ENCODE data around the gene PTPA.
"Not testable (repeated sequence)": the region's sequence is repeated elsewhere in the genome, so short reads cannot be mapped to it uniquely, and the experiment has no call there.

PTPA gene

GRCh38 chr9:129109952-129110739, 1.1 kb upstream of the PTPA start:
- DNase-seq: peak; percentile 35

- DNase-seq: peak; percentile 46
Measured at GRCh38 chr9:129111528-129112151, 425 bp downstream of the PTPA start.

GRCh38 chr9:129112526-129112925, 1.3 kb downstream of the PTPA start:
- DNase-seq: not testable (repeated sequence)

- DNase-seq: no peak
Measured at GRCh38 chr9:129113645-129114304, 2.6 kb downstream of the PTPA start.

GRCh38 chr9:129118799-129119198, 7.6 kb downstream of the PTPA start:
- no peak for DNase-seq

- peak; percentile 50 for DNase-seq
Measured at GRCh38 chr9:129121483-129121882, 10.3 kb downstream of the PTPA start.

- no peak for DNase-seq
Measured at GRCh38 chr9:129122133-129122532, 10.9 kb downstream of the PTPA start.

- DNase-seq: not testable (repeated sequence)
Measured at GRCh38 chr9:129122976-129123375, 11.8 kb downstream of the PTPA start.

GRCh38 chr9:129124506-129125069, 13.4 kb downstream of the PTPA start:
- no peak for DNase-seq

GRCh38 chr9:129125478-129125877, 14.3 kb downstream of the PTPA start:
- DNase-seq: peak; percentile 87

GRCh38 chr9:129126749-129127618, 15.8 kb downstream of the PTPA start:
- DNase-seq: no peak

- no peak for DNase-seq
Measured at GRCh38 chr9:129128689-129129088, 17.5 kb downstream of the PTPA start.

GRCh38 chr9:129130271-129130670, 19.1 kb downstream of the PTPA start:
- not testable (repeated sequence) for DNase-seq

GRCh38 chr9:129130791-129131190, 19.6 kb downstream of the PTPA start:
- DNase-seq: no peak

- peak; percentile 65 for DNase-seq
Measured at GRCh38 chr9:129131300-129132145, 20.3 kb downstream of the PTPA start.

GRCh38 chr9:129133082-129133481, 21.9 kb downstream of the PTPA start:
- no peak for DNase-seq

GRCh38 chr9:129135476-129135875, 24.3 kb downstream of the PTPA start:
- DNase-seq: no peak

- no peak for DNase-seq
Measured at GRCh38 chr9:129136446-129137035, 25.3 kb downstream of the PTPA start.

- no peak for DNase-seq
Measured at GRCh38 chr9:129137292-129138143, 26.3 kb downstream of the PTPA start.

- no peak for DNase-seq
Measured at GRCh38 chr9:129138144-129138462, 26.9 kb downstream of the PTPA start.
